ENCODE measurements around the gene TNIP2. TPM values are rescaled to one million over a fixed set of nuclear protein-coding genes. Genes with fewer than 3 reads are reported as not detected.

TNIP2 gene
- total RNA-seq, 1 experiment from 2014 or later = 56.5 TPM

DNA sequence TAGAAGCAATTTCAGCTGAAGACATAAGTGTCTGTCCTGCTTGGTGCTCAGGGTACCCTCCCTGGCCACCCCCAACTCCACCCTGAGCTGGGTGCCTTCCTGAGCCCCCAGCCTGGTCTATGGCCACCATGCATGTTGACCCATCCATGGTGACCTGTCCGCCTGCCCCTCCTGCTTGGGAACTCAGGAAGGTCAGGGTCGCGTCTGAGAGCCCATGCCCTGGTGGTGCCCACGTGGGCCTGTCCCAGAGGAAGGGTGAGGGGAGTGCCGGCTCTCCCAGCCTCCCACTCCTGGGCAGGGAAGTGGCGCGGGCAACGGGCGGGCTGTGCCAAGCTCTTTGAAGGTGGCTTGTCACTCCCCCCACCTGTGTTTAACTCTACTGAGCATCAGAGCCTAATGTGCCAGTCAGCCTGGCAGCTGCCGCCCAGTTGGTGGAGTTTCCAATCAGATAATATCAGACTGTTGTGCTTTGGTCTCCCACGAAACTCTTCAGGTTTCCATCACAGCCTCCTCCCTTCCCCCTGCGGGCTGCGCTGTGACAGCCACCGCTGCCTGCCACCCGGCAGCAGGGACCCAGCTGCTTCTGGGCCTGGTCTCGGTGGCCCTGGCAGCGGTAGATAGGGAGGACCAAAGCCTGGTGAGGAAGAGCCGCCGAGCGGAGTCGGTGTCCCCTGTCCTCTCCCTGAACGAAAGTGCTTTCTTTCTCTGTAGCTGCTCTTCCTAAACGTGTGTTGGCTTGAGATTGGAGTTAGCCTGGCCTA lies 41.6 kb upstream of the TNIP2 start:
- no peak overlapping the region for H3K4me2 ChIP-seq (ENCODE audit: low read length)
- H3K79me2 ChIP-seq (ENCODE audit: low read length) = no peaks in the 10 kb centered on the region
- no peak overlapping the region for H2AFZ ChIP-seq (ENCODE audit: low read length)
- TF ChIP-seq EZH2phosphoT487 (IDR thresholded peaks at IDR 0.05; ENCODE audit: borderline replicate concordance, low read length) (no peak), CTCF (conservative IDR thresholded peaks at IDR 0.05; ENCODE audit: low read depth, low read length) (no peak), EZH2 (IDR thresholded peaks at IDR 0.05; ENCODE audit: low read length, unreplicated experiment) (no peak)
- H3K36me3 ChIP-seq (ENCODE audit: low read depth, low read length) = no peaks in the 10 kb centered on the region
- no peaks in the 10 kb centered on the region for H3F3A ChIP-seq (ENCODE audit: low read length, unreplicated experiment)
- DNase-seq = no peak
- no peak for ATAC-seq
- peaks cover 26% of the 10 kb centered on the region for H3K4me1 ChIP-seq (ENCODE audit: insufficient read depth, low read length)
- POLR2A ChIA-PET (ENCODE audit: unreplicated experiment) = no interaction called here
- H3K27ac ChIP-seq (ENCODE audit: low read length) = no peak overlapping the region
- no peak overlapping the region for H3K9ac ChIP-seq (ENCODE audit: low read length)
- H4K20me1 ChIP-seq (ENCODE audit: low read length) = no peaks in the 10 kb centered on the region
- H3K9me2 ChIP-seq (replicated peaks; ENCODE audit: low read length) = no peaks in the 10 kb centered on the region
- no TSS peak for BruUV-seq (replicated peaks)
- CTCF ChIA-PET = no interaction called here
- intact Hi-C loops (cut with micrococcal nuclease) = no loop called here
- H3K9me3 ChIP-seq (ENCODE audit: low read length) = no peaks in the 10 kb centered on the region
- H3K27me3 ChIP-seq (ENCODE audit: low read length) = no peaks in the 10 kb centered on the region
- no peak overlapping the region for H3K4me3 ChIP-seq (ENCODE audit: low read length)

DNA sequence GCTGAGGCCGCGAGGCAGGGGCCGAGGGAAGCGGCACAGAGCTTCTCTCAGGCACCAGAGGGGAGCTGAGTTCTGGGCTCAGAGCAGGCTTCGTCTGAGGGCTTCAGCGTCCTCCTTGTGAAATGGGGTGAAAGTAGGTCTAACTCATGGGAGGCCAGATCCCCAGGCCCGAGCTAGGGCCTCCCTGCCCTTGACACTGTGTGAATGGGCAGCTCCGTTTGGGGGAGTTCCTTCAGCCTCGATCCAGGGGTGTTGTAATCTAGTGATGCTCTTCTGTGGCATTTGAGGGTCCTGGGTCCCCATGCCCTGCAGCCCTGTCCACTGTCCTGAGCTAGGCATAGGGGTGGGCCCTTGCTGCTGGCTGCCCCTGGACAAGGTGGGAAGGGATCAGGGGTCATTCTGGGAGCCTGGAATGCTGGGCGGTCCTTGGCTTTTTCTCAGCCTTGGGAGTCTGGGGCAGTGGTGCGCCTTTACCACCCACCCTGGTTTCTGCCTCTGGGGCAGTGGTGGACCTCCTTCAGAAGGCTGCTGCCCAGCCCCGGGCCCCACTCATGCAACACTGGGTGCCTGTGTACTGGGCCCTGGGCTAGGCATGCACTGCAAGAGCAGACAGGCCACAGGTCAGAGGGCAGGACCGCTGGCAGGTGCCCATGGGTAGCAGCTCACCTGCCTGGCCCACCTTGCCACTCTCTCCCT lies 40.9 kb upstream of the TNIP2 start:
- POLR2A ChIA-PET (ENCODE audit: unreplicated experiment) = interaction anchor here (0.6 kb wide), 1 partner anchor 555 kb away, joined by 4 read pairs; no protein-coding TSS in a partner anchor
- no peak overlapping the region for H3K4me3 ChIP-seq (ENCODE audit: low read length)

More for the DNA sequence above, 40.9 kb upstream of the TNIP2 start:
- Histone ChIP-seq H3K27me3 (ENCODE audit: low read length) (no peaks in the 10 kb centered on the region), H4K20me1 (ENCODE audit: low read length) (no peaks in the 10 kb centered on the region), H2AFZ (ENCODE audit: low read length) (no peak overlapping the region), H3K9ac (ENCODE audit: low read length) (no peak overlapping the region), H3K4me2 (ENCODE audit: low read length) (0 out of 2 replicates have a peak overlapping the region, but pooled peaks have one; percentile 7), H3K27ac (ENCODE audit: low read length) (no peak overlapping the region), H3K9me2 (replicated peaks; ENCODE audit: low read length) (no peaks in the 10 kb centered on the region), H3K4me1 (ENCODE audit: insufficient read depth, low read length) (peaks cover 26% of the 10 kb centered on the region), H3K9me3 (ENCODE audit: low read length) (no peaks in the 10 kb centered on the region), H3F3A (ENCODE audit: low read length, unreplicated experiment) (no peaks in the 10 kb centered on the region), H3K79me2 (ENCODE audit: low read length) (no peaks in the 10 kb centered on the region), H3K36me3 (ENCODE audit: low read depth, low read length) (no peaks in the 10 kb centered on the region)
- DNase-seq (no peak), ATAC-seq (no peak)
- intact Hi-C loops (cut with micrococcal nuclease) = no loop called here
- no TSS peak for BruUV-seq (replicated peaks)
- TF ChIP-seq EZH2phosphoT487 (IDR thresholded peaks at IDR 0.05; ENCODE audit: borderline replicate concordance, low read length) = no peak
- no peak for TF ChIP-seq CTCF (conservative IDR thresholded peaks at IDR 0.05; ENCODE audit: low read depth, low read length)
- no peak for TF ChIP-seq EZH2 (IDR thresholded peaks at IDR 0.05; ENCODE audit: low read length, unreplicated experiment)
- CTCF ChIA-PET = no interaction called here
